Heart left ventricle (tissue), 13 donors: Measurements from ENCODE around the gene CST4.

Experiments
- POLR2A ChIP-seq, 2 donors: fragments of 450-650 bp; IDR thresholded peaks; one replicate each; pipeline ENCODE4 v1.6.1; 2017; ENCODE audit warnings: antibody characterized with exemption in 2 of 2, mild to moderate bottlenecking in 2 of 2, moderate library complexity in 2 of 2
- TF ChIP-seq, protein P1 (sequence below), 12 donors: fragments of 200-600 bp; sonication (generic) in 4 of 12; IDR thresholded peaks; one replicate each; pipeline versions ENCODE4 v1.5.0 to v1.8.0; 2018 to 2022; ENCODE audit warnings: antibody characterized with exemption in 12 of 12, mild to moderate bottlenecking in 5 of 12
- donor health status: ischemic (EF 13 %, LVEDD 7.1; RV severe dilation, severe dysfunction).
- donor health status: DM: no; HTN: yes; CAD: no.
- donor health status: DM: no; HTN: no; CAD: no.
- donor health status: ischemic (EF 25% LVEDD 6.9; RV normal size, moderate dysfunction).
- donor health status: ischemic (EF 25% LVEDD 5.7; RV mildly dilated, moderate dysfunction).
- donor health status: ischemic (EF 35%, LVEDD 5.7; RV mildly dilated, moderate dysfunction).
- donor health status: nonischemic (EF 11% LVEDD 7.7; RV severe dilation, severe dysfunction).
- donor health status: DM: yes; HTN: yes; CAD: no.
- donor health status: PGD.
- donor health status: ischemic (EF 29% LVEDD 5.4; RV normal size, mild dysfunction).
- donor health status: nonischemic (EF 23%, LVEDD 6.1; RV moderate dilation, normal function).

DNA sequence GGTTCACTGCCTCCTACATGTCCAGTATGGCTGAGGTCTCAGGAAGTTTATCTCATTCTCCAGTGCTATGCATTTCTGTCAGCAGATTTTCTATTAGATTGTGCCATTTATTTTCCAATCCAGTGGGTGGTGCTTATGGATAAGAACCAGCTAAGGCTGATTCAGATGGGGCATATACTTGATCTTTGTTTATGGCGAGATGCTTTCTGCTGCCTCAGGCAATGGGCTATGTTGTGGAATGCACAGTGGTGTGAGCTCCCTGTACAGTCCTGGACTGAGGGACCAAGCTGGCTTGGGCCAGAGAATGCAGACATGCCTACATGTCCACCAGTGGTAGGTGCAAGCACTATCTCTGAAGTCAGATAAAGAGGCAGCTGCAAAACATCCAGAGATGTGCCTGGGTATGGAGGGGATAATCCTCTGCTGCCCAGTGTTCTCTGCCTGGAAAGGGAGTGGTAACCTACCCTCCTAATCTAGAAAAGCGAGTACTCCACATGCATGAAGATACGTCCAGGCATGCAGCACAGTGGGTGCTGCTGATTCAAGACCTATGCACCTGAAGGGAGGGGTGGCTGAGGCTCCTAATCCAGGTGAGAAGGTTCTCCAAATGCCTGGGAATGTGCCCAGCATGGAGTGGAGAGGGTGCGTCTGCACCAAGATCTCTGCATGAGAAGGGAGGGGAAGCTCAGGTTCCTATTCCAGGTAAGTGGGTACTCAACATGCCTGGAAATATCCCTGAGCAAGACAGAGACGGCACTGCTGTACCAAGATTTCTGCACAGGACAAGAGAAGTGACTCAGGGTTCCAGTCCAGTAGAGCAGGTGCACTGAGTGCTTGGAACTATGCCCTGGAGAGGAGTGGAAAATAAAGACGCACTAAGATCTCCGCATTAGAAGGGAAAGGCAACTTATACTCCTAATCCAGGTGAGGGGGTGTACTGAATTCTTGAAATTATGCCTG lies 9.4 kb downstream of the CST4 start:
- TF ChIP-seq, protein P1, sequence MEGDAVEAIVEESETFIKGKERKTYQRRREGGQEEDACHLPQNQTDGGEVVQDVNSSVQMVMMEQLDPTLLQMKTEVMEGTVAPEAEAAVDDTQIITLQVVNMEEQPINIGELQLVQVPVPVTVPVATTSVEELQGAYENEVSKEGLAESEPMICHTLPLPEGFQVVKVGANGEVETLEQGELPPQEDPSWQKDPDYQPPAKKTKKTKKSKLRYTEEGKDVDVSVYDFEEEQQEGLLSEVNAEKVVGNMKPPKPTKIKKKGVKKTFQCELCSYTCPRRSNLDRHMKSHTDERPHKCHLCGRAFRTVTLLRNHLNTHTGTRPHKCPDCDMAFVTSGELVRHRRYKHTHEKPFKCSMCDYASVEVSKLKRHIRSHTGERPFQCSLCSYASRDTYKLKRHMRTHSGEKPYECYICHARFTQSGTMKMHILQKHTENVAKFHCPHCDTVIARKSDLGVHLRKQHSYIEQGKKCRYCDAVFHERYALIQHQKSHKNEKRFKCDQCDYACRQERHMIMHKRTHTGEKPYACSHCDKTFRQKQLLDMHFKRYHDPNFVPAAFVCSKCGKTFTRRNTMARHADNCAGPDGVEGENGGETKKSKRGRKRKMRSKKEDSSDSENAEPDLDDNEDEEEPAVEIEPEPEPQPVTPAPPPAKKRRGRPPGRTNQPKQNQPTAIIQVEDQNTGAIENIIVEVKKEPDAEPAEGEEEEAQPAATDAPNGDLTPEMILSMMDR (IDR thresholded peaks at IDR 0.05): no peak
- TF ChIP-seq POLR2A (IDR thresholded peaks at IDR 0.05): no peak
